ENCODE results near the gene RAB11FIP4.

- TF ChIP-seq HNRNPUL1 (IDR thresholded peaks at IDR 0.05; ENCODE audit: low read depth, low read length), result no peak
- no peak for TF ChIP-seq KLF15 (CRISPR knock-in tag; IDR thresholded peaks at IDR 0.05; ENCODE audit: borderline replicate concordance)
- TF ChIP-seq CENPBD1 (CRISPR knock-in tag; IDR thresholded peaks at IDR 0.05; ENCODE audit: borderline replicate concordance, low read depth), result no peak
- TF ChIP-seq CTCF (CRISPR knock-in tag; IDR thresholded peaks at IDR 0.05), result no peak
- TF ChIP-seq ETS1 (CRISPR knock-in tag; IDR thresholded peaks at IDR 0.05), result no peak
- TF ChIP-seq PRDM15 (CRISPR knock-in tag; IDR thresholded peaks at IDR 0.05), result no peak
- TF ChIP-seq ZNF142 (CRISPR knock-in tag; IDR thresholded peaks at IDR 0.05), result no peak
- TF ChIP-seq CREB1 (IDR thresholded peaks at IDR 0.05), result no peak
- TF ChIP-seq CREB1 (CRISPR knock-in tag; IDR thresholded peaks at IDR 0.05), result no peak
- TF ChIP-seq MAFK (conservative IDR thresholded peaks at IDR 0.05 in 1 of 2, IDR thresholded peaks at IDR 0.05 in 1 of 2; ENCODE audit: low read length in 2 of 2), result no peak
- TF ChIP-seq RNF2 (conservative IDR thresholded peaks at IDR 0.05; ENCODE audit: low read depth), result no peak
- TF ChIP-seq GPBP1L1 (CRISPR knock-in tag; IDR thresholded peaks at IDR 0.05), result no peak
- TF ChIP-seq NR2F1 (CRISPR knock-in tag; IDR thresholded peaks at IDR 0.05), result no peak
- TF ChIP-seq ARID3A (IDR thresholded peaks at IDR 0.05; ENCODE audit: low read depth, low read length), result no peak
Measured at GRCh38 chr17:31560616-31561235, 169.3 kb downstream of the RAB11FIP4 start.

All from HepG2 (cell line).